Right lobe of liver (tissue), 4 donors: ENCODE data around the gene TNFRSF4.

ENCODE experiments used
- POLR2A ChIP-seq: fragments of 450-650 bp; IDR thresholded peaks from one replicate; pipeline ENCODE4 v1.6.1; 2017; ENCODE audit warnings: antibody characterized with exemption, mild to moderate bottlenecking
- TF ChIP-seq, protein P1 (sequence below), 4 donors: fragments of 200-600 bp in 3 of 4; fragments of 450-650 bp in 1 of 4; IDR thresholded peaks; one replicate each; pipeline versions ENCODE4 v1.5.1 to v1.8.0; 2016 to 2022; ENCODE audit warnings: antibody characterized with exemption in 4 of 4, mild to moderate bottlenecking in 2 of 4
- donor health status: DM: no; HTN: no; CAD: no.
- donor health status: DM: no; HTN: no; CAD: no.
- donor health status: DM: no; HTN: yes; CAD: no.

DNA sequence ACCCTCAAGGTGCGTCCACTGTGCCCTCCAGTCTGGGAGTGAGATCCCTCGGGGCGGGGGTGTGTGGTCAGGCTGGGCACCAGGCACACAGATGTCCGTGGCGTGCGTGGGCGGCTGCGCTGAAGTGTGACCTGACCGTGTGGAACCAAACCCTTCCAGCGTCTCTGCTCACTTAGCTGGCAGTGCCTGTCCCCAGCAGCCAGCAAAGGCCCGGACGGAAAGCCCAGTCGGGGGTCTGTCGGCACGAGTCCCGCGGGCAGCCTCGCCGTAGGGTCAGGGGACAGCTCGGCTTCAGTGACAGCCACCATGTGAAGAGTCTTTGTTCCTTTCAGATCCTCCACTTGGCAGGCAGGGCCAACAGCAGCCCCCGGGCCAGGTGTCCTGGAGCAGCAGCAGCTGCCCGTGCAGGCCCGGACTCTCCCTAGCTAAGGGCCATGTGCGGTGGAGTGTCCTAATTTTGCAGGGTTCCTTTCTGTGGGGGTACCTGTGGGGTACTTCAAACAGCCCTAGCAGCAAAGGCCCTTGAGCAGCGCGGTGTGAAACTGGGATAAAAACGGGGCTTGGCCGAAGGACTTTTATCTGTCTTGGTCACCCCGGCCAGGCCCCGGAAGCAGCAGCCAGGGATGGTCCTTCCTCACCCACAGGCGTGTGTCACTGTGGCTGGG lies 28.7 kb downstream of the TNFRSF4 start:
- TF ChIP-seq, protein P1, sequence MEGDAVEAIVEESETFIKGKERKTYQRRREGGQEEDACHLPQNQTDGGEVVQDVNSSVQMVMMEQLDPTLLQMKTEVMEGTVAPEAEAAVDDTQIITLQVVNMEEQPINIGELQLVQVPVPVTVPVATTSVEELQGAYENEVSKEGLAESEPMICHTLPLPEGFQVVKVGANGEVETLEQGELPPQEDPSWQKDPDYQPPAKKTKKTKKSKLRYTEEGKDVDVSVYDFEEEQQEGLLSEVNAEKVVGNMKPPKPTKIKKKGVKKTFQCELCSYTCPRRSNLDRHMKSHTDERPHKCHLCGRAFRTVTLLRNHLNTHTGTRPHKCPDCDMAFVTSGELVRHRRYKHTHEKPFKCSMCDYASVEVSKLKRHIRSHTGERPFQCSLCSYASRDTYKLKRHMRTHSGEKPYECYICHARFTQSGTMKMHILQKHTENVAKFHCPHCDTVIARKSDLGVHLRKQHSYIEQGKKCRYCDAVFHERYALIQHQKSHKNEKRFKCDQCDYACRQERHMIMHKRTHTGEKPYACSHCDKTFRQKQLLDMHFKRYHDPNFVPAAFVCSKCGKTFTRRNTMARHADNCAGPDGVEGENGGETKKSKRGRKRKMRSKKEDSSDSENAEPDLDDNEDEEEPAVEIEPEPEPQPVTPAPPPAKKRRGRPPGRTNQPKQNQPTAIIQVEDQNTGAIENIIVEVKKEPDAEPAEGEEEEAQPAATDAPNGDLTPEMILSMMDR (IDR thresholded peaks at IDR 0.05), result no peak
- no peak for TF ChIP-seq POLR2A
